K562 (cell line): ENCODE results near the gene ART4.

Source experiments
- CHD2 ChIP-seq: IDR thresholded peaks from 2 replicates; pipeline ENCODE4 v1.6.1; 2011; ENCODE audit warnings: low read depth, low read length
- E2F1 ChIP-seq: sonication (generic); formaldehyde crosslinking; IDR thresholded peaks from 2 replicates; pipeline ENCODE4 v1.8.1; 2023; ENCODE audit warnings: mild to moderate bottlenecking, missing genetic modification reagents, moderate library complexity
- GTF3C2 ChIP-seq: IDR thresholded peaks from 3 replicates; pipeline ENCODE4 v1.6.1; 2011; ENCODE audit warnings: borderline replicate concordance, mild to moderate bottlenecking, moderate library complexity; ENCODE audit not compliant: insufficient read length; ENCODE audit errors: extremely low read depth
- JUNB ChIP-seq: fragments of 450-650 bp; formaldehyde crosslinking; conservative IDR thresholded peaks from 2 replicates; pipeline ENCODE4 v1.4.0; 2020; ENCODE audit warnings: mild to moderate bottlenecking
- LEF1 ChIP-seq: fragments of 450-650 bp; IDR thresholded peaks from 2 replicates; pipeline ENCODE4 v1.6.1; 2016; ENCODE audit warnings: mild to moderate bottlenecking
- MCM5 ChIP-seq: fragments of 450-650 bp; IDR thresholded peaks from 2 replicates; pipeline ENCODE4 v1.6.1; 2016; ENCODE audit warnings: low read depth
- NFATC3 ChIP-seq: fragments of 450-650 bp; IDR thresholded peaks from 2 replicates; pipeline ENCODE4 v1.6.1; 2017; ENCODE audit warnings: mild to moderate bottlenecking
- SNIP1 ChIP-seq: fragments of 450-650 bp; IDR thresholded peaks from 2 replicates; pipeline ENCODE4 v1.7.1; 2017; ENCODE audit warnings: low read depth, mild to moderate bottlenecking
- ZBTB7A ChIP-seq: IDR thresholded peaks from 2 replicates; pipeline ENCODE4 v1.6.1; 2011; ENCODE audit warnings: low read depth, mild to moderate bottlenecking, low read length, moderate library complexity, borderline replicate concordance; ENCODE audit not compliant: control insufficient read depth
- ZNF311 ChIP-seq: fragments of 250-450 bp; sonication (Bioruptor Pico); IDR thresholded peaks from 2 replicates; pipeline ENCODE4 v1.4.0; 2020; ENCODE audit warnings: mild to moderate bottlenecking, moderate library complexity
- ZNF347 ChIP-seq: fragments of 450-650 bp; formaldehyde crosslinking; IDR thresholded peaks from 2 replicates; pipeline ENCODE4 v1.4.0; 2020; ENCODE audit warnings: low read depth, mild to moderate bottlenecking, moderate library complexity
- ZNF512 ChIP-seq: IDR thresholded peaks from 2 replicates; pipeline ENCODE4 v1.6.1; 2016; ENCODE audit warnings: missing genetic modification characterization, missing compliant biosample characterization

DNA sequence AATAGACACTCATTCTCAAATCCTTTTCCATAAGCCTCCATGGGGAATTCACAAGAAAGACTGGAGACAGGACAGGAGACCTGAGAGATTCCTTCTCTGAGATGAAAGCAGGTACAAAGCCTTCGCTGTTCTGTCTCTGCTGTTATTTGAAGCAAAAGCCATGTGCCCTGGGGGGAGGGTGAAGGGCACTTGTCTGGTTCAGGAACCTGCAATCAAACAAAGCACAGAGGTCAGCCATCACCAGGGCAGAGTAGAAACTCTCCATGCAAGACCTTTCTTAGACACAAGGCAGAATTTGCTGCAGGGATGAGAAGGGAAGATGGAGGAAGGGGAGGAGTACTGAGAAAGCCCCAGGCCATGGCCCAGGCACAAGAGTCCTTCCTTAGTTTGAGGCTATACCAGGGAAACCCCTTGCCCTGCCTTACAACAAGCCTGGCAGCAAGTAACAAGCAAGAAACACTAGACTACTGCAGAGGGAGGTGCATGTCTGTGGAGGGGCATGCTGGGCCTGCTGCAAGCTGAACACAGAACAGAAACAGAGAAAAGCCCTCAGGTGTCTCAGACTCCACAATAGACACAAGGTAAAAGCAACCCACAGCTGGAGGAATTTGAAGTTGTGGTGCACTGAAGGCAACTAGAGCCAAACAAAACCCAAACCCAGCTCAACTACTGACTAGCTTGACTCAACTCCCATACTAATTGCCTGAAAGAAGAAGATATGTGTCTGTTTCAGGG is 7.8 kb upstream of the ART4 start:
- TF ChIP-seq MCM5, result no peak
- TF ChIP-seq GTF3C2, result no peak
- no peak for TF ChIP-seq CHD2
- TF ChIP-seq E2F1 (CRISPR knock-in tag), result no peak
- TF ChIP-seq ZNF347 (CRISPR knock-in tag), result no peak
- TF ChIP-seq ZNF311 (CRISPR knock-in tag), result no peak
- TF ChIP-seq SNIP1, result no peak
- TF ChIP-seq ZBTB7A, result no peak
- no peak for TF ChIP-seq NFATC3
- TF ChIP-seq LEF1, result no peak
- TF ChIP-seq ZNF512, result no peak
- no peak for TF ChIP-seq JUNB (CRISPR knock-in tag)
